Measurements from ENCODE around the gene NR2F2.

DNA sequence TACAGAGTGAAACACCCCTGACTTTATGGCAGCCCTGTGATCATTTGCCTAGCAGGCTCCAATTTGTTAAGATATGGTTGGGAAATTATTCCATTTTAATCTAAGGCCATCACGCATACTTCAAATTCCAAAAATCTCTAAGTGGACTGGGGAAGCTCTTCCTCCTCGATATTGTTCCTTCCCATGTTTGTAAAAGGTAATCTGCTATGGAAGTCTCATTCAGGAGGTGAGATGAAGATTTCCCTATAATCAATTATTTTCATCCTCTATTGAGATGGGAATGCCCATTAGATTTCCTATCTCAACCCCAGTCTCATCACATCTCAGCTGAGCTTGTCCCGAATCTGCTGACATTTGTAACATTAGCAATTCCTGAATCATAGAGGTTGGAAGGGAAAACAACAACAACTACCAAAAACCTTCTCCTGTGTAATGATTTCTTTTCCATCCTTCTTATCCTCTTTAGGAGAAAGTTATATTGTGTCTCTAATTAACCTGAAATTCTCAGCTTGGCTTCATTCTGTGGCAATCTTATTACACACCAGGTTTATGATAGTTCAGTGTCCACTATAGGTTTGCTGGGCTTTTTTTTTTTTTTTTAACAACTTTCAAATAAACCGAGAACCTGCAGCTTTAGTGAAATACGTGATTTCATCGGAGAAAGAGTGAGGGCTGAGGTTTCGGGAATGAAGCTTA lies 2.2 kb upstream of the NR2F2 start:
- TF ChIP-seq, protein P1, sequence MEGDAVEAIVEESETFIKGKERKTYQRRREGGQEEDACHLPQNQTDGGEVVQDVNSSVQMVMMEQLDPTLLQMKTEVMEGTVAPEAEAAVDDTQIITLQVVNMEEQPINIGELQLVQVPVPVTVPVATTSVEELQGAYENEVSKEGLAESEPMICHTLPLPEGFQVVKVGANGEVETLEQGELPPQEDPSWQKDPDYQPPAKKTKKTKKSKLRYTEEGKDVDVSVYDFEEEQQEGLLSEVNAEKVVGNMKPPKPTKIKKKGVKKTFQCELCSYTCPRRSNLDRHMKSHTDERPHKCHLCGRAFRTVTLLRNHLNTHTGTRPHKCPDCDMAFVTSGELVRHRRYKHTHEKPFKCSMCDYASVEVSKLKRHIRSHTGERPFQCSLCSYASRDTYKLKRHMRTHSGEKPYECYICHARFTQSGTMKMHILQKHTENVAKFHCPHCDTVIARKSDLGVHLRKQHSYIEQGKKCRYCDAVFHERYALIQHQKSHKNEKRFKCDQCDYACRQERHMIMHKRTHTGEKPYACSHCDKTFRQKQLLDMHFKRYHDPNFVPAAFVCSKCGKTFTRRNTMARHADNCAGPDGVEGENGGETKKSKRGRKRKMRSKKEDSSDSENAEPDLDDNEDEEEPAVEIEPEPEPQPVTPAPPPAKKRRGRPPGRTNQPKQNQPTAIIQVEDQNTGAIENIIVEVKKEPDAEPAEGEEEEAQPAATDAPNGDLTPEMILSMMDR (IDR thresholded peaks at IDR 0.05; ENCODE audit: low read length) = no peak
- TF ChIP-seq EZH2 (optimal IDR thresholded peaks at IDR 0.05; ENCODE audit: low read depth, low read length) = no peak

Data from MM.1S (cell line).